ENCODE measurements around the gene KLHL22.

GRCh38 chr22:20464096-20464614 lies 31.4 kb downstream of the KLHL22 start:
- no peak for TF ChIP-seq ELK4 (CRISPR knock-in tag; IDR thresholded peaks at IDR 0.05; ENCODE audit: borderline replicate concordance)
- no peak for TF ChIP-seq TSC22D2 (CRISPR knock-in tag; IDR thresholded peaks at IDR 0.05; ENCODE audit: borderline replicate concordance)

Measured in HepG2 (cell line).